Tibial artery (tissue), 4 donors: ENCODE measurements around the gene IL3.

Experiments used
- DNase-seq, 2 donors: peaks; one replicate each; pipeline ENCODE4 v3.0.0-alpha.2; 2019
- H3K27ac ChIP-seq, 2 donors: fragments of 200-600 bp; sonication (generic) in 1 of 2; 1 replicate in 1 of 2; 2 replicates in 1 of 2; pipeline ENCODE4 v1.5.1; 2018 to 2019; ENCODE audit warnings: mild to moderate bottlenecking in 1 of 2
- H3K27me3 ChIP-seq, 2 donors: fragments of 200-600 bp; sonication (generic) in 1 of 2; one replicate each; pipeline versions ENCODE4 v1.5.1 to v1.6.0; 2016 to 2019
- H3K36me3 ChIP-seq, 3 donors: fragments of 200-600 bp; sonication (generic) in 2 of 3; one replicate each; pipeline ENCODE4 v1.5.1; 2016 to 2019; ENCODE audit warnings: mild to moderate bottlenecking in 2 of 3
- H3K4me1 ChIP-seq, 4 donors: fragments of 200-600 bp; sonication (generic) in 2 of 4; 1 replicate in 3 of 4; 2 replicates in 1 of 4; pipeline ENCODE4 v1.5.1; 2016 to 2019
- H3K4me3 ChIP-seq, 2 donors: fragments of 200-600 bp; sonication (generic) in 1 of 2; 1 replicate in 1 of 2; 2 replicates in 1 of 2; pipeline ENCODE4 v1.5.1; 2018 to 2019; ENCODE audit warnings: mild to moderate bottlenecking in 2 of 2
- H3K9me3 ChIP-seq, 3 donors: fragments of 200-600 bp; sonication (generic) in 1 of 3; one replicate each; pipeline ENCODE4 v1.5.1; 2016 to 2019
- CTCF ChIP-seq, 2 experiments: fragments of 200-600 bp in 1 of 2; fragments of 450-650 bp in 1 of 2; IDR thresholded peaks; one replicate each; pipeline ENCODE4 v1.5.1; 2017 to 2019; ENCODE audit warnings: antibody characterized with exemption in 2 of 2, mild to moderate bottlenecking in 1 of 2, moderate library complexity in 1 of 2
- intact Hi-C: fragments of 100-400 bp; cut with DNase I; formaldehyde crosslinking; loops from one replicate; pipeline ENCODE4 v1.15.0; 2023; ENCODE audit warnings: low total_unique reads

IL3 gene

DNA sequence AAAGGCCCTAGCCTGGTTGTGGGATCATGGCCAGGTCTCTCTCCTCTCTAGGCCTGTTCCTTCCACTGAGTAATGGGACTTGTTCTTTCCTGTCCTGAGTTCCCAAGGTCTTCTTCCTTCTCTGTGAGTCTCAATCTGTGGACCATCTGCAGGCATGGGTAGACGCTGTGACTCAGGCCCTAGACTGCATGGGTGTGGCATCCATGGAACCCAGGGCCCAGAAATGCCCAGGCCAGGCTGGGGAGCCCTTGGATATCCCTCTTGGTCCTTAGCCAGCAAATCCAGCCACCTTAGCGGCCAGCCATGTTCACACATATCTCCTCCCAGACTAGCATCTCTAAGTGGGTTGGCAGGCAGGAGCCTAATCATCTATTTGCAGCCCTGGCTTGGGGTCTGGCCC, 46.7 kb upstream of the IL3 start:
- Histone ChIP-seq H3K27me3 (peaks cover 0 to 59% of the 10 kb centered on the region in 2 donors), H3K4me1 (peaks cover 0 to 16% (median 14%) of the 10 kb centered on the region in 4 donors), H3K36me3 (no peaks in the 10 kb centered on the region), H3K27ac (no peak overlapping the region), H3K4me3 (no peak overlapping the region), H3K9me3 (no peaks in the 10 kb centered on the region)
- peak in 1 of 2 donors; percentile 25 for DNase-seq
- TF ChIP-seq CTCF (IDR thresholded peaks at IDR 0.05) = no peak
- intact Hi-C loops = no loop called here

DNA sequence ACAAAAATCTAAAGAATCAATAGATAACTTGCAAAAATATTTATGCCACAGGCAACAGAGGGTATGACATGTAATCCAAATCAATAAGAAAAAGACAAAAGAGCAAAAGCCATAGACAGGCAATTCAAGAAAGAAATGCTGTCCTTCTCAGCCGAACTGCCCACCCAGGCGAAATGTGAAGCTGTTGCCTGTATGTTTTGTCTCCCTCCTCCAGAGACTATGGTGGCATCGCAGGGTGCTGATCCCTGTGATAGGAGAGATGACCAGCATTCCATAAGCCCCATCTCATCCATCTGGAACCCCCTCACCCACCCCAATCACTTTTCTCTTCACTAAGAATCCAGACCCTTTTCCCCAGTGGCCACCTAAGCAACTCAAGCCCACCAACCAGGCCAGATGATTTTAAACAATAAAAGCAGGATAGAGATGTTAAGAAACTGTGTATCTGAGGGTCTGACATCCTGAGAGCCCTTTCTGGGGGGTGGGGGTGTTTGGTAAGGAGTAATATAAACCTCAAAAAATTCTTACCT, 43.7 kb upstream of the IL3 start:
- intact Hi-C loops = no loop called here
- Histone ChIP-seq H3K9me3 (no peaks in the 10 kb centered on the region), H3K4me1 (peaks cover 0 to 5% (median 3%) of the 10 kb centered on the region in 4 donors), H3K27me3 (peaks cover 0 to 35% of the 10 kb centered on the region in 2 donors), H3K4me3 (no peak overlapping the region), H3K36me3 (no peaks in the 10 kb centered on the region), H3K27ac (no peak overlapping the region)
- DNase-seq = no peak
- no peak for TF ChIP-seq CTCF (IDR thresholded peaks at IDR 0.05)

DNA sequence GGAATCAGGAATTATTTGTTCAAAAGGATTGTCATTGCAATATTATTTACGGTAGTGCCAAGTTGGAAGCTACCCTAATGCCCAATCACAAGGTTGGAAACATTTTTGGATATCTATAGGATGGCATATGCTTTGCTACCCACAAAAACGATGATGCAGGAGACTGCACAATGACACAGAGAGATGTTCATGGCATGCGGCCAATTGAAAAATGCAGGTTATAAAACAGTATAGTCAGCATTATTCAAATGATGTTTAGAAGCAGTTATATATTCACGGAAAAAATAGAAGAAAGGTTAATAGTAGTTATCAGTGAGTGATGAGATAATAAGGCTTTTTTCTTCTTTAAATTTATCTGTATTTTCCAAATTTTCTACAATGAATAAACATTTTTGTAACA, 43.1 kb upstream of the IL3 start:
- intact Hi-C loops = no loop called here
- Histone ChIP-seq H3K36me3 (no peaks in the 10 kb centered on the region), H3K4me3 (no peak overlapping the region), H3K27me3 (peaks cover 0 to 30% of the 10 kb centered on the region in 2 donors), H3K4me1 (peaks cover 0 to under 1% (median 0%) of the 10 kb centered on the region in 4 donors), H3K9me3 (no peaks in the 10 kb centered on the region), H3K27ac (no peak overlapping the region)
- no peak for DNase-seq
- no peak for TF ChIP-seq CTCF (IDR thresholded peaks at IDR 0.05)

DNA sequence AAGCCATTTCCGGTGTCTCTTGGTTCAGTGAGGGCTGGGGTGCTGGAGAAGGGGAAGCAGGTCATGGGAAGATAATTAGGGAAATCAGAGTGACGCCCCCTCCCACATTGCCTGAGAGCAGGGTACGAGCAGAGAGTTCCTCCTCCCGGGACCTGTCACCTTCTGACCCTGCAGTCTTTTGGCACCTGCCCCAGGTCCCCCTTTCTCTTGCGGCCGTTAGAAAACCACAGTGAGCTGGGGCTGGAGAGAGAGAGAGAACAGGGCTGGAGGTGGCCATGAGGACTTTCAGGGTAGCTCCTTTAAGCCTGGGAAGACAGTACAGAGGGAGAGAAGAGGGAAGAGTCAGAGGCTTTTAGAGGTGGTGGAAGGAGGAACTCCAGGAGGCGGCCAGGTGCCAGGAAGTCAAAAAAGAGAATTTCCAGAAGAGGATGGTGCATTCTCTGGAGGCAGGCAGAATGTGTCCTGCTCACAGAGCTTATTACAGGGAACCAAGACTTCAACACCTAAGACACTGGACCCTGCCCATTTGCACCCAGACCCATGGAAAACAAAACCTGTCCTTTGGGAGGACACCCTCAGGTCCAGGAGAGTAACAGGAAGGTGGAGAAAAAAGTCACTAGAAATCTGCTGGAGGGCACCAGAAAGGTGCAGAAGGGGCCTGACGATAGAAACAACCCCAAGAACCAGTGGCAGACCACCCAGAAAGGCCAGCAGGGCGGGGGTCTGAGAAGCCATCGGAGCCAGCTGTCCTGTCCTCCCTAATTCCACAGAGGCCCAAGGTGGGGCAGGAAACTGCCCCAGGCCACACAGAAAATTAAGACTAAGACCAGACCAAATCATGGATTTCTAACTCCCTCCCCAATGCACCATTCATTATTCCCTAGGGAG, 42.5 kb upstream of the IL3 start:
- H3K27ac ChIP-seq = no peak overlapping the region
- no peak overlapping the region for H3K4me3 ChIP-seq
- H3K27me3 ChIP-seq = peaks cover 0 to 28% of the 10 kb centered on the region in 2 donors
- H3K9me3 ChIP-seq = no peaks in the 10 kb centered on the region
- no peaks in the 10 kb centered on the region for H3K36me3 ChIP-seq
- intact Hi-C loops = no loop called here
- H3K4me1 ChIP-seq = no peaks in the 10 kb centered on the region
- no peak for TF ChIP-seq CTCF (IDR thresholded peaks at IDR 0.05)
- DNase-seq = no peak

DNA sequence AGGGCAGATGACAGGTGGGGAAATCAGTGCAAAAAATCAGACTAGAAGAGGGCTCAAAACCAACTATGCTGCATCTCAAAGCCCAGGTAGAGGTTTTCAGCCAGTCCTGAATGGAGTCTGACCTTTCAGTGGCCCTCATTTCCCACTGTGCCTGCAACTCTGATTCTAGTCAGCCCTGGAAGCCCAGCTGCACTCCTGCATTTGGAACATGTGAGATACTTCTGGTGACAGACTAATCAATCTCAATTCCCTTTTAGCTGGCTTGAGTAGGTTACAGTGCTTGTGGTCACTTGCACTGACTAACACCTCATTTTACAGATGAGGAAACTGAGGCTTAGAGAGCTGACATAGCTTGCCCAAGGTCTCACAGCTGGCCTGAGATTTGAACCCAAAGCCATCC, 41.1 kb upstream of the IL3 start:
- Histone ChIP-seq H3K9me3 (no peaks in the 10 kb centered on the region), H3K27me3 (peaks cover 0 to 28% of the 10 kb centered on the region in 2 donors), H3K27ac (no peak overlapping the region), H3K4me3 (no peak overlapping the region), H3K36me3 (no peaks in the 10 kb centered on the region), H3K4me1 (no peaks in the 10 kb centered on the region)
- no peak for TF ChIP-seq CTCF (IDR thresholded peaks at IDR 0.05)
- intact Hi-C loops = no loop called here
- no peak for DNase-seq
